ENCODE measurements around the gene PRIM2. TPM values are rescaled to one million over a fixed set of nuclear protein-coding genes. Genes with fewer than 3 reads are reported as not detected.
"Not testable (repeated sequence)": the region's sequence is repeated elsewhere in the genome, so short reads cannot be mapped to it uniquely, and the experiment has no call there.

The PRIM2 gene
- total RNA-seq, 1 experiment from 2014 or later, result 44.0 TPM

GRCh38 chr6:57671937-57672627, 354.7 kb downstream of the PRIM2 start:
- RAD21 ChIA-PET (ENCODE audit: low non-redundant PET in 1 of 2, low total read pairs in 2 of 2, uncharacterized antibody in 2 of 2, unreplicated experiment in 2 of 2); CTCF ChIA-PET; DNase-seq (ENCODE audit: low read depth, low spot score); BruUV-seq (replicated peaks); H3K9ac ChIP-seq (ENCODE audit: low read length); H2AFZ ChIP-seq (ENCODE audit: low read depth, low read length, poor library complexity, severe bottlenecking); H3K4me1 ChIP-seq (ENCODE audit: control insufficient read depth in 1 of 2, insufficient read depth in 2 of 2, low read length in 2 of 2); H3K27me3 ChIP-seq (ENCODE audit: insufficient read depth, low read length); H3K36me3 ChIP-seq (ENCODE audit: control insufficient read depth in 1 of 2, insufficient read depth in 2 of 2, low read length in 2 of 2); H3K79me2 ChIP-seq (ENCODE audit: insufficient read depth, low read length); H4K20me1 ChIP-seq (ENCODE audit: insufficient read depth); H3K9me3 ChIP-seq (ENCODE audit: control insufficient read depth in 1 of 2, insufficient read depth in 1 of 2, low read depth in 1 of 2, low read length in 2 of 2); POLR2A ChIA-PET; H3K9me2 ChIP-seq (ENCODE audit: insufficient read depth); H3K4me3 ChIP-seq (replicated peaks in 1 of 2; ENCODE audit: low read depth in 1 of 2, low read length in 2 of 2); intact Hi-C loops (cut with micrococcal nuclease); H3K4me2 ChIP-seq (ENCODE audit: low read length); H3K27ac ChIP-seq (ENCODE audit: low read depth, low read length): not testable (repeated sequence)
- TF ChIP-seq CTCF (IDR thresholded peaks at IDR 0.05 in 2 of 3, conservative IDR thresholded peaks at IDR 0.05 in 1 of 3; ENCODE audit: borderline replicate concordance in 1 of 3, insufficient read depth in 1 of 3, low read depth in 2 of 3, low read length in 2 of 3), result peak; percentile 5 to 37 (median 30); a peak in 2 of 6 replicates
- peak; percentile 79 for ATAC-seq

- TF ChIP-seq CTCF (IDR thresholded peaks at IDR 0.05 in 2 of 3, conservative IDR thresholded peaks at IDR 0.05 in 1 of 3; ENCODE audit: borderline replicate concordance in 1 of 3, insufficient read depth in 1 of 3, low read depth in 2 of 3, low read length in 2 of 3), result peak in 2 of 3 experiments; percentile 22 to 25; a peak in 2 of 6 replicates
- peak; percentile 54 for TF ChIP-seq RAD21 (IDR thresholded peaks at IDR 0.05; ENCODE audit: low read depth)
- H3K79me2 ChIP-seq (ENCODE audit: insufficient read depth, low read length); RAD21 ChIA-PET (ENCODE audit: low non-redundant PET in 1 of 2, low total read pairs in 2 of 2, uncharacterized antibody in 2 of 2, unreplicated experiment in 2 of 2); H4K20me1 ChIP-seq (ENCODE audit: insufficient read depth); intact Hi-C loops (cut with micrococcal nuclease); H3K4me2 ChIP-seq (ENCODE audit: low read length); H3K27me3 ChIP-seq (ENCODE audit: insufficient read depth, low read length); H3K9ac ChIP-seq (ENCODE audit: low read length); H3K4me1 ChIP-seq (ENCODE audit: control insufficient read depth in 1 of 2, insufficient read depth in 2 of 2, low read length in 2 of 2); H2AFZ ChIP-seq (ENCODE audit: low read depth, low read length, poor library complexity, severe bottlenecking); BruUV-seq (replicated peaks); H3K27ac ChIP-seq (ENCODE audit: low read depth, low read length); H3K4me3 ChIP-seq (replicated peaks in 1 of 2; ENCODE audit: low read depth in 1 of 2, low read length in 2 of 2); H3K9me3 ChIP-seq (ENCODE audit: control insufficient read depth in 1 of 2, insufficient read depth in 1 of 2, low read depth in 1 of 2, low read length in 2 of 2); CTCF ChIA-PET; H3K9me2 ChIP-seq (ENCODE audit: insufficient read depth); H3K36me3 ChIP-seq (ENCODE audit: control insufficient read depth in 1 of 2, insufficient read depth in 2 of 2, low read length in 2 of 2); POLR2A ChIA-PET; DNase-seq (ENCODE audit: low read depth, low spot score): not testable (repeated sequence)
- ATAC-seq, result peak; percentile 67
Observed at GRCh38 chr6:57673281-57673680, 355.9 kb downstream of the PRIM2 start.

- H2AFZ ChIP-seq (ENCODE audit: low read depth, low read length, poor library complexity, severe bottlenecking); H3K79me2 ChIP-seq (ENCODE audit: insufficient read depth, low read length); H3K4me2 ChIP-seq (ENCODE audit: low read length); H3K4me3 ChIP-seq (replicated peaks in 1 of 2; ENCODE audit: low read depth in 1 of 2, low read length in 2 of 2); H3K9ac ChIP-seq (ENCODE audit: low read length); ATAC-seq; H3K9me3 ChIP-seq (ENCODE audit: control insufficient read depth in 1 of 2, insufficient read depth in 1 of 2, low read depth in 1 of 2, low read length in 2 of 2); H3K27ac ChIP-seq (ENCODE audit: low read depth, low read length); H3K4me1 ChIP-seq (ENCODE audit: control insufficient read depth in 1 of 2, insufficient read depth in 2 of 2, low read length in 2 of 2); H4K20me1 ChIP-seq (ENCODE audit: insufficient read depth); BruUV-seq (replicated peaks); H3K27me3 ChIP-seq (ENCODE audit: insufficient read depth, low read length); CTCF ChIA-PET; DNase-seq (ENCODE audit: low read depth, low spot score); POLR2A ChIA-PET; RAD21 ChIA-PET (ENCODE audit: low non-redundant PET in 1 of 2, low total read pairs in 2 of 2, uncharacterized antibody in 2 of 2, unreplicated experiment in 2 of 2); H3K36me3 ChIP-seq (ENCODE audit: control insufficient read depth in 1 of 2, insufficient read depth in 2 of 2, low read length in 2 of 2); intact Hi-C loops (cut with micrococcal nuclease); H3K9me2 ChIP-seq (ENCODE audit: insufficient read depth): not testable (repeated sequence)
Observed at GRCh38 chr6:57675386-57675785, 358.0 kb downstream of the PRIM2 start.

Measured in HCT116 (cell line).